Fibroblast of villous mesenchyme (primary cell): ENCODE results near the gene PRKG1. TPM values are rescaled to one million over a fixed set of nuclear protein-coding genes. Genes with fewer than 3 reads are reported as not detected.

Experiments
- DNase-seq: peaks from one replicate; pipeline ENCODE4 v3.0.0-alpha.2; 2010; ENCODE audit warnings: low read depth
- H3K4me3 ChIP-seq: 2 replicates; pipeline ENCODE4 v1.5.1; 2011; ENCODE audit warnings: low read depth, mild to moderate bottlenecking, low read length
- CTCF ChIP-seq: IDR thresholded peaks from 2 replicates; pipeline ENCODE4 v1.5.1; 2012; ENCODE audit warnings: low read depth, mild to moderate bottlenecking, low read length; ENCODE audit not compliant: insufficient read depth
- small RNA-seq: library from RNA; depleted of rRNA; stranded (forward); fragments of <200 nt; gene quantifications from one replicate; pipeline ENCODE3, GENCODE V24; 2012
- total RNA-seq: library from RNA; depleted of rRNA; stranded (reverse); fragments of >200 nt; gene quantifications from 2 replicates; pipeline ENCODE4 v1.2.3, GENCODE V29; 2012

The PRKG1 gene
- total RNA-seq, 1 donor: 19.0 TPM

DNA sequence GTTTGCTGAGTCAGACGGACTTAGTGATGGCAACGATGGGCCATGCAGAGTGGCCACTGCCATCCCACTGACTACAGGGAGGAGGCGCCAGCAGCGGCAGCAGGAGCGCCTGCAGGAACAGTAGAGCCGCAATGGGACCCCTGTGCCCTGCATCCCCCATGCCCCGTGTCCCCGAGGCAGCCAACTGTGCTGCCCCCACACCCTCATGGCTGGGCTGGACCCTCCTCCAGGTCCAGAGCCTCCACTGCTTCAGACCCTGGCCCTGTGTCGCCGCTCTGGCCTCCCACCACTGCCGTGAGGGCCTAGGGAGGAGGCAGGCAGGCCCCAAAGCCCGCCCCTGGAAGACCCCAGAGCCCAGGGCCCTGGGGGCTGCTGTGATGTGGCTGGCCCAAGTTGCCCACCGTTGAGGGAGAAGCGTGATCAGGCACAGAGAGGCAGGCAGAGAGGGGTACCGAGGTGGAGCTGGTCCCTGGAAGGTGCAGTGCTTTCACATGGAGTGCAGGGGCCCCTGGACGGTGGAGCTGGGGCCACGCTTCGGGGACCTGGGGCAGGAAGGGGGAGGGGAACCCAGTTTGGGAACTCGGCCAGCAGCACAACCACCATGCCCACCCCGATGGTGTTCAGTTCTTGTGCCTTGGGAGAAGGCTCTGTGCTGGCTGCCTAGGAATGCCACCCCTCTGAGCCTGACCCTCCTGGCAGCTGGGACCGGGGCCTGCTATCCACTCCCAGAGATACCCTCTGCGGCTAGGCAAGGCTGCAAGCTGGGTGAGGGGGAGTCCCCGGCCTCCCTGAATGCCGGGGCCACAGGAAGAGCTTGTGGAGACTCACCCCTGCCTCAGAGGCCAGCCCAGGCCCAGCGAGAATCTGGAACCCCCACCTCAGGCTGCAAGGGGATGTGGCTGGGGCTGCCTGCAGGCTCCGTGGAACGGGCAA, 1272.4 kb downstream of the PRKG1 start:
- DNase-seq: no peak
- H3K4me3 ChIP-seq: no peak overlapping the region
- no peak for TF ChIP-seq CTCF

DNA sequence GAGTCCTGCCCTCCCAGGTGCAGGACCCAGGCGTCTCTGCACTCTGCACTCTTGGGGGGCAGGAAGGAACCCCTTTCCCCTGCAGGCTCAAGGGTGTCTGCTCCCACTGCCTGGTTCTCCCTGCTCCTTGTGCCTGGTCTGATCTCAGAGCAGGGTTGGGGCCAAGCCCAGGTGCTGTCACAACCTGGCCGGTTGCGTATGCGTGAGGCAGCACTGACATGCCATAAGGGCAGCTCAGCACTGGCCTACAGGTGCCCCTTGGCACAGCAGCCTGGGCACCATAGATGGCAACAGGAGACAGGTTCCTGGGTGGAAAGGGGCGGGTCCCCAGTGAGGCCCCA, 1273.0 kb downstream of the PRKG1 start:
- H3K4me3 ChIP-seq: no peak overlapping the region
- no peak for TF ChIP-seq CTCF
- no peak for DNase-seq

Small RNAs within 50 kb of the gene (small RNA-seq; reads per million reads assigned to genes)
- 0.85 reads per million for gene MIR605

Other genes with a start within 250 kb of the PRKG1 start
- gene A1CF, start 188.9 kb upstream of the PRKG1 start, total RNA-seq: not detected in 2 replicates